GM19099 (cell line): ENCODE results near the gene PLPP3.

Experiments
- POLR2A ChIP-seq: IDR thresholded peaks from 3 replicates; pipeline ENCODE4 v1.6.1; 2011; ENCODE audit warnings: low read depth; ENCODE audit not compliant: insufficient read length; ENCODE audit errors: extremely low read depth

The PLPP3 gene

GRCh38 chr1:56502700-56503245 lies 76.6 kb downstream of the PLPP3 start:
- no peak for TF ChIP-seq POLR2A

- TF ChIP-seq POLR2A, result no peak
Measured at GRCh38 chr1:56501888-56502287, 77.5 kb downstream of the PLPP3 start.

GRCh38 chr1:56501426-56501825 lies 77.9 kb downstream of the PLPP3 start:
- no peak for TF ChIP-seq POLR2A

GRCh38 chr1:56496821-56497772 lies 82.3 kb downstream of the PLPP3 start:
- TF ChIP-seq POLR2A, result no peak

- no peak for TF ChIP-seq POLR2A
Measured at GRCh38 chr1:56496158-56496557, 83.2 kb downstream of the PLPP3 start.

- TF ChIP-seq POLR2A, result no peak
Measured at GRCh38 chr1:56495538-56495937, 83.8 kb downstream of the PLPP3 start.

GRCh38 chr1:56494306-56494705 lies 85.1 kb downstream of the PLPP3 start:
- no peak for TF ChIP-seq POLR2A

- no peak for TF ChIP-seq POLR2A
Measured at GRCh38 chr1:56493826-56494225, 85.5 kb downstream of the PLPP3 start.

- no peak for TF ChIP-seq POLR2A
Measured at GRCh38 chr1:56491441-56491840, 87.9 kb downstream of the PLPP3 start.

GRCh38 chr1:56490619-56491018 lies 88.7 kb downstream of the PLPP3 start:
- TF ChIP-seq POLR2A, result no peak

- TF ChIP-seq POLR2A, result no peak
Measured at GRCh38 chr1:56489695-56490094, 89.7 kb downstream of the PLPP3 start.

GRCh38 chr1:56484695-56485094 lies 94.7 kb downstream of the PLPP3 start:
- TF ChIP-seq POLR2A, result no peak

- TF ChIP-seq POLR2A, result no peak
Measured at GRCh38 chr1:56483104-56483503, 96.3 kb downstream of the PLPP3 start.

- TF ChIP-seq POLR2A, result no peak
Measured at GRCh38 chr1:56482486-56482885, 96.9 kb downstream of the PLPP3 start.

- no peak for TF ChIP-seq POLR2A
Measured at GRCh38 chr1:56481140-56481694, 98.1 kb downstream of the PLPP3 start.

GRCh38 chr1:56478734-56479133 lies 100.6 kb downstream of the PLPP3 start:
- no peak for TF ChIP-seq POLR2A
